H1 (cell line): ENCODE measurements around the gene KRT83. TPM values are rescaled to one million over a fixed set of nuclear protein-coding genes. Genes with fewer than 3 reads are reported as not detected.

ENCODE experiments used
- CTCF ChIA-PET: fragments of 300-600 bp; sonication (Branson Sonifier 250); formaldehyde crosslinking; loops from one replicate; lab custom pipeline; 2021; ENCODE audit not compliant: partially characterized antibody; lab: Charles Lee
- POLR2A ChIA-PET: fragments of 300-600 bp; sonication (Branson Sonifier 250); formaldehyde crosslinking; loops from one replicate; lab custom pipeline; 2021; ENCODE audit warnings: inconsistent platforms; ENCODE audit not compliant: partially characterized antibody; lab: Charles Lee
- DNase-seq, 2 experiments: peaks; one replicate each; pipeline versions ENCODE4 v3.0.0 to v3.0.0-alpha.2; 2010 to 2022; ENCODE audit warnings: low spot score in 2 of 2, low read depth in 1 of 2, mixed read lengths in 1 of 2
- FAIRE-seq: peaks from 2 replicates; lab custom pipeline; 2011; peaks lifted over from hg19 to GRCh38; lab: Jason Lieb, UNC
- H2AFZ ChIP-seq: 2 replicates; pipeline ENCODE4 v1.8.1; 2012; ENCODE audit warnings: low read length, inconsistent platforms
- H2AK5ac ChIP-seq: 2 replicates; pipeline ENCODE4 v1.6.1; 2013; ENCODE audit warnings: low read depth, low read length
- H2BK120ac ChIP-seq: replicated peaks from 2 replicates; pipeline ENCODE3; 2013; ENCODE audit warnings: low read depth, low read length, inconsistent platforms
- H2BK12ac ChIP-seq: 2 replicates; pipeline ENCODE4 v1.6.1; 2013; ENCODE audit warnings: low read depth, low read length
- H2BK15ac ChIP-seq: 2 replicates; pipeline ENCODE4 v1.6.1; 2013; ENCODE audit warnings: low read length
- H2BK20ac ChIP-seq: 2 replicates; pipeline ENCODE4 v1.6.1; 2013; ENCODE audit warnings: low read length
- H2BK5ac ChIP-seq: 2 replicates; pipeline ENCODE4 v1.6.1; 2013; ENCODE audit warnings: low read depth, low read length
- H3K14ac ChIP-seq: 2 replicates; pipeline ENCODE4 v1.6.1; 2013; ENCODE audit warnings: inconsistent platforms; ENCODE audit not compliant: insufficient read length
- H3K18ac ChIP-seq: 2 replicates; pipeline ENCODE4 v1.6.1; 2013; ENCODE audit warnings: low read length; ENCODE audit errors: extremely low read depth
- H3K23ac ChIP-seq: 2 replicates; pipeline ENCODE4 v1.6.1; 2013; ENCODE audit warnings: inconsistent platforms; ENCODE audit not compliant: insufficient read length
- H3K23me2 ChIP-seq: 2 replicates; pipeline ENCODE4 v1.6.1; 2013; ENCODE audit warnings: low read depth, low read length
- H3K27ac ChIP-seq: 2 replicates; pipeline ENCODE4 v1.6.1; 2011; ENCODE audit warnings: low read depth, low read length, inconsistent platforms
- H3K27me3 ChIP-seq, 4 experiments: replicated peaks in 1 of 4; 1 replicate in 1 of 4; 2 replicates in 3 of 4; pipeline versions ENCODE4 v1.6.1 to v1.8.1; 2011 to 2013; ENCODE audit warnings: low read length in 3 of 4, mild to moderate bottlenecking in 3 of 4, inconsistent platforms in 2 of 4, mixed read lengths in 2 of 4, moderate library complexity in 1 of 4; ENCODE audit not compliant: control insufficient read depth in 3 of 4, insufficient read depth in 3 of 4; ENCODE audit errors: extremely low read depth in 1 of 4
- H3K36me3 ChIP-seq, 4 experiments: 2 replicates each; pipeline versions ENCODE4 v1.6.1 to v1.8.1; 2011 to 2013; ENCODE audit warnings: mild to moderate bottlenecking in 4 of 4, low read length in 3 of 4, moderate library complexity in 2 of 4, control low read depth in 1 of 4, inconsistent platforms in 1 of 4; ENCODE audit not compliant: insufficient read depth in 4 of 4, control insufficient read depth in 2 of 4
- H3K4ac ChIP-seq: replicated peaks from 2 replicates; pipeline ENCODE3; 2013; ENCODE audit warnings: low read length, low read depth, mixed read lengths, inconsistent platforms; ENCODE audit not compliant: insufficient read length
- H3K4me1 ChIP-seq, 4 experiments: replicated peaks in 1 of 4; 1 replicate in 1 of 4; 2 replicates in 3 of 4; pipeline versions ENCODE4 v1.6.1 to v1.8.1; 2011 to 2013; ENCODE audit warnings: low read length in 3 of 4, inconsistent platforms in 2 of 4, mixed read lengths in 1 of 4; ENCODE audit not compliant: insufficient read depth in 4 of 4, control insufficient read depth in 3 of 4
- H3K4me2 ChIP-seq, 2 experiments: 2 replicates each; pipeline versions ENCODE4 v1.6.1 to v1.8.1; 2011 to 2013; ENCODE audit warnings: low read depth in 2 of 2, low read length in 2 of 2, control low read depth in 1 of 2, inconsistent platforms in 1 of 2, mild to moderate bottlenecking in 1 of 2; ENCODE audit not compliant: insufficient read depth in 1 of 2
- H3K4me3 ChIP-seq, 4 experiments: fragments of 200-600, 300-600 bp in 1 of 4; sonication (generic), shearing (Covaris generic), sonication (Bioruptor Twin) in 1 of 4; 2 replicates each; pipeline versions ENCODE4 v1.5.1 to v1.8.1; 2011 to 2016; ENCODE audit warnings: low read length in 4 of 4, low read depth in 3 of 4, control low read depth in 2 of 4, inconsistent platforms in 2 of 4, mild to moderate bottlenecking in 2 of 4, mixed read lengths in 1 of 4, moderate library complexity in 1 of 4; ENCODE audit not compliant: insufficient read depth in 2 of 4; ENCODE audit errors: extremely low read depth in 1 of 4
- H3K56ac ChIP-seq: replicated peaks from 2 replicates; pipeline ENCODE3; 2013; ENCODE audit warnings: low read depth, mild to moderate bottlenecking, mixed read lengths, low read length, inconsistent platforms; ENCODE audit not compliant: insufficient read length
- H3K79me1 ChIP-seq: 2 replicates; pipeline ENCODE4 v1.6.1; 2013; ENCODE audit warnings: low read depth, low read length, control low read depth
- H3K79me2 ChIP-seq, 2 experiments: 2 replicates each; pipeline versions ENCODE4 v1.6.1 to v1.8.1; 2012 to 2013; ENCODE audit warnings: low read length in 2 of 2, mild to moderate bottlenecking in 2 of 2, inconsistent platforms in 1 of 2; ENCODE audit not compliant: insufficient read depth in 2 of 2, control insufficient read depth in 1 of 2
- H3K9ac ChIP-seq, 4 experiments: replicated peaks in 1 of 4; 1 replicate in 1 of 4; 2 replicates in 3 of 4; pipeline versions ENCODE4 v1.6.1 to v1.8.1; 2011 to 2013; ENCODE audit warnings: low read depth in 3 of 4, low read length in 3 of 4, control low read depth in 2 of 4, mild to moderate bottlenecking in 2 of 4, moderate library complexity in 2 of 4, inconsistent platforms in 1 of 4; ENCODE audit errors: extremely low read depth in 1 of 4
- H3K9me3 ChIP-seq, 2 experiments: 2 replicates each; pipeline versions ENCODE4 v1.6.1 to v1.8.1; 2012 to 2013; ENCODE audit warnings: mild to moderate bottlenecking in 2 of 2, moderate library complexity in 2 of 2, control low read depth in 1 of 2, inconsistent platforms in 1 of 2, low read depth in 1 of 2, low read length in 1 of 2, mixed read lengths in 1 of 2; ENCODE audit not compliant: insufficient read depth in 2 of 2
- H4K20me1 ChIP-seq, 2 experiments: replicated peaks in 1 of 2; 2 replicates each; pipeline versions ENCODE3 to v1.8.1; 2011 to 2013; ENCODE audit warnings: inconsistent platforms in 2 of 2, low read length in 2 of 2, mild to moderate bottlenecking in 1 of 2; ENCODE audit not compliant: insufficient read depth in 2 of 2, control insufficient read depth in 1 of 2
- H4K5ac ChIP-seq: 2 replicates; pipeline ENCODE4 v1.6.1; 2013; ENCODE audit warnings: low read length, low read depth, mixed read lengths, inconsistent platforms; ENCODE audit not compliant: insufficient read length
- H4K8ac ChIP-seq: 2 replicates; pipeline ENCODE4 v1.8.0; 2013; ENCODE audit warnings: mild to moderate bottlenecking, moderate library complexity, low read length, inconsistent platforms; ENCODE audit not compliant: insufficient read depth; ENCODE audit errors: extremely low read depth
- H4K91ac ChIP-seq: replicated peaks from 2 replicates; pipeline ENCODE3; 2013; ENCODE audit warnings: low read length, mixed read lengths, inconsistent platforms; ENCODE audit not compliant: insufficient read length
- EGR1 ChIP-seq: IDR thresholded peaks from 2 replicates; pipeline ENCODE4 v1.6.1; 2011; ENCODE audit warnings: low read depth, low read length, borderline replicate concordance
- EP300 ChIP-seq, 2 experiments: IDR thresholded peaks; 1 replicate in 1 of 2; 2 replicates in 1 of 2; pipeline ENCODE4 v1.6.1; 2011 to 2012; ENCODE audit warnings: low read depth in 2 of 2, low read length in 2 of 2, mild to moderate bottlenecking in 2 of 2, borderline replicate concordance in 1 of 2, inconsistent platforms in 1 of 2, moderate library complexity in 1 of 2
- FOSL1 ChIP-seq: IDR thresholded peaks from 2 replicates; pipeline ENCODE4 v1.6.1; 2011; ENCODE audit warnings: mild to moderate bottlenecking, low read depth, low read length, moderate library complexity; ENCODE audit not compliant: insufficient read depth
- KDM4A ChIP-seq: IDR thresholded peaks from one replicate; pipeline ENCODE4 v1.7.1; 2012; ENCODE audit warnings: low read depth, mild to moderate bottlenecking, moderate library complexity, low read length, inconsistent platforms; ENCODE audit not compliant: severe bottlenecking
- POLR2A ChIP-seq, 2 experiments: IDR thresholded peaks; 1 replicate in 1 of 2; 2 replicates in 1 of 2; pipeline ENCODE4 v1.6.1; 2011; ENCODE audit warnings: low read depth in 2 of 2, low read length in 2 of 2, mild to moderate bottlenecking in 2 of 2; ENCODE audit errors: control extremely low read depth in 1 of 2
- RFX5 ChIP-seq: IDR thresholded peaks from 2 replicates; pipeline ENCODE4 v1.6.1; 2011; ENCODE audit warnings: low read depth, low read length, improper control_type of control experiment, borderline replicate concordance
- SIN3A ChIP-seq, 2 experiments: IDR thresholded peaks in 1 of 2; conservative IDR thresholded peaks in 1 of 2; 2 replicates each; pipeline ENCODE4 v1.6.1; 2011 to 2012; ENCODE audit warnings: low read length in 2 of 2, improper control_type of control experiment in 1 of 2, low read depth in 1 of 2, mild to moderate bottlenecking in 1 of 2
- SUZ12 ChIP-seq: fragments of 200-600 bp; sonication (generic); IDR thresholded peaks from 2 replicates; pipeline ENCODE4 v1.6.1; 2012; ENCODE audit warnings: mild to moderate bottlenecking, inconsistent platforms, low read length, moderate library complexity, mixed read lengths
- TCF12 ChIP-seq: IDR thresholded peaks from 2 replicates; pipeline ENCODE4 v1.6.1; 2011; ENCODE audit warnings: low read depth, mild to moderate bottlenecking, low read length
- TEAD4 ChIP-seq: IDR thresholded peaks from 2 replicates; pipeline ENCODE4 v1.6.1; 2012; ENCODE audit warnings: low read depth, low read length, inconsistent platforms, mixed read lengths
- USF2 ChIP-seq: IDR thresholded peaks from 2 replicates; pipeline ENCODE4 v1.6.1; 2011; ENCODE audit warnings: low read length, improper control_type of control experiment
- WGBS, 2 experiments: shearing (Covaris generic) in 1 of 2; methylation state at CpG; one replicate each; pipeline versions ENCODE4 v1.1.6 to v1.1.7; 2013 to 2015; ENCODE audit warnings: low lambda C conversion rate in 2 of 2, mixed read lengths in 2 of 2, inconsistent platforms in 1 of 2, low coverage in 1 of 2, missing lambda C conversion rate in 1 of 2; ENCODE audit not compliant: insufficient replicate concordance in 2 of 2, insufficient coverage in 1 of 2, insufficient read length in 1 of 2; ENCODE audit errors: extremely low coverage in 1 of 2, missing lambda C conversion rate in 1 of 2; 5-methylcytosine and 5-hydroxymethylcytosine counted together
- polyA plus RNA-seq, 7 experiments: library from polyadenylated mRNA; depleted of rRNA in 3 of 7; stranded (reverse) in 5 of 7; unstranded in 2 of 7; fragments of >200 nt in 5 of 7; fragments of 200-250 nt in 2 of 7; gene quantifications; 1 replicate in 5 of 7; 2 replicates in 1 of 7; 4 replicates in 1 of 7; pipeline versions ENCODE4 v1.2.1 to v1.2.3, GENCODE V29; 2011 to 2013; ENCODE audit warnings: missing spikeins in 2 of 7, mixed read lengths in 2 of 7
- total RNA-seq: library from RNA; stranded (reverse); fragmentation: NEBNext Ultra II Directional; extraction: Animal tissue kit (Norgen Biotek cat#: 25700); gene quantifications from 2 replicates; pipeline ENCODE4 v1.2.1, GENCODE V29; 2021

Gene KRT83
- total and polyA plus RNA-seq, 2 of the 8 experiments (the other 6 are each of a cell fraction or from before 2014, with no cell fraction given): not detected

GRCh38 chr12:52327830-52328500 lies 6.8 kb upstream of the KRT83 start:
- no peak overlapping the region for H4K91ac ChIP-seq
- no peaks in the 10 kb centered on the region for H3K23me2 ChIP-seq
- POLR2A ChIA-PET: interaction anchor here (0.6 to 1.4 kb wide), 4 partner anchors 9 to 95 kb away, joined by 3 to 5 read pairs (median 3); partner anchors contain the start of gene KRT7
- H3K4ac ChIP-seq: no peak overlapping the region
- H4K20me1 ChIP-seq: no peaks in the 10 kb centered on the region
- H3K4me3 ChIP-seq: no peak overlapping the region
- no peak for DNase-seq
- no peaks in the 10 kb centered on the region for H3K4me1 ChIP-seq
- H3K4me2 ChIP-seq: no peak overlapping the region
- WGBS, 2 experiments: 80% methylated on average over 9 of the region's 10 CpGs; no CpG with 5 or more reads in 1 of the 2 experiments
- no peak overlapping the region; the same call in 1 of the 2 replicates for H3K18ac ChIP-seq
- H2BK15ac ChIP-seq: no peak overlapping the region
- no peak overlapping the region for H3K14ac ChIP-seq
- no peak overlapping the region for H4K8ac ChIP-seq
- no peak for TF ChIP-seq TEAD4
- no peak for TF ChIP-seq USF2
- TF ChIP-seq SUZ12: no peak
- no peak for TF ChIP-seq POLR2A (IDR thresholded peaks at IDR 0.05; ENCODE audit: control extremely low read depth in 1 of 2, low read depth in 2 of 2, low read length in 2 of 2)
- TF ChIP-seq EP300 (IDR thresholded peaks at IDR 0.05; ENCODE audit: borderline replicate concordance in 1 of 2, low read depth in 2 of 2, low read length in 2 of 2): no peak
- no peak for TF ChIP-seq TCF12
- TF ChIP-seq FOSL1: no peak
- TF ChIP-seq SIN3A (conservative IDR thresholded peaks at IDR 0.05 in 1 of 2, IDR thresholded peaks at IDR 0.05 in 1 of 2; ENCODE audit: low read depth in 1 of 2, low read length in 2 of 2): no peak
- no peak for TF ChIP-seq RFX5
- TF ChIP-seq EGR1: no peak
- TF ChIP-seq KDM4A: no peak
- H2BK5ac ChIP-seq: no peak overlapping the region
- H2BK12ac ChIP-seq: no peak overlapping the region
- no peak for FAIRE-seq
- no peaks in the 10 kb centered on the region for H3K27me3 ChIP-seq
- no peaks in the 10 kb centered on the region for H3K9me3 ChIP-seq
- H3K27ac ChIP-seq: no peak overlapping the region
- no peaks in the 10 kb centered on the region for H3K79me1 ChIP-seq
- no peaks in the 10 kb centered on the region for H3K79me2 ChIP-seq
- no peak overlapping the region for H2AK5ac ChIP-seq
- no peak overlapping the region for H2AFZ ChIP-seq
- no peak overlapping the region for H4K5ac ChIP-seq
- H2BK20ac ChIP-seq: no peak overlapping the region
- H3K56ac ChIP-seq: no peak overlapping the region
- CTCF ChIA-PET: interaction anchor here (0.6 to 19.8 kb wide), 59 partner anchors 9 to 657 kb away, joined by 3 to 353 read pairs (median 4); partner anchors contain the start of genes KRT7, KRT80, KRT85 and KRT86
- no peaks in the 10 kb centered on the region for H3K36me3 ChIP-seq
- no peak overlapping the region for H3K23ac ChIP-seq
- H3K9ac ChIP-seq: no peak overlapping the region
- no peak overlapping the region for H2BK120ac ChIP-seq
